AG08396 (cell line): Measurements from ENCODE around the gene PAPSS2.

Experiments
- DNase-seq: peaks from one replicate; pipeline ENCODE4 v3.0.0; 2012; ENCODE audit warnings: low spot score, mixed read lengths

PAPSS2 gene

DNA sequence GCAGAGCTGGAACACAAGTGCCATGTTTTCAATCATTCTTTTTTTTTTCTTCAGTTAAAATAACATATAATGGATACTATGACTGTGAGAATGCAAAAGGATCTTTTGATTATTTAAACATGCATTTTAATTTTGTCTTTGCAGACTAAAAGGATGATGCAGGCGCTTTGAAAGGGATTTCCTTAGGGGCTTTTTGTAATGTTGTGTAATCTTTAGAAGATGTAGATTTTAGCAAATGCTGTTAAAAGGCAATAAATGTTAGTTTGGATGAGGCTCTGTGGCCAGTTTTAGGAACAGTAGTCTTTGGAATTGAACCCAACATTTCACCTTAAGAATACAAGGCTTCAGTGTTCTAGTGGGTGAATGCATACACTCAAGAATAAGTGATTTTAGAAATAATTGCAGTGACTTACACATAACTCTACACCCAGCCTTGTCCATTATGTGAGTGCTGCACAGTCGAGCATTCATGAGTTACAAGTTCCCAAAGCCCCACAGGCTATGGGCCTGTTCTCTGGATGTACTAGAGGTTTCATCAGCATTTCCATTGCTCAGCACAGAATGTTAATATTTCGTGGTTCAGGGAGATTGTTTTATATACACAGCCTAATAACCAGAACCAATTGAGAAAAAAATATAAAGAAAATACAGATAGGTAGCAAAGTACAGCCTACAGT is 11.6 kb downstream of the PAPSS2 start:
- DNase-seq, result no peak

DNA sequence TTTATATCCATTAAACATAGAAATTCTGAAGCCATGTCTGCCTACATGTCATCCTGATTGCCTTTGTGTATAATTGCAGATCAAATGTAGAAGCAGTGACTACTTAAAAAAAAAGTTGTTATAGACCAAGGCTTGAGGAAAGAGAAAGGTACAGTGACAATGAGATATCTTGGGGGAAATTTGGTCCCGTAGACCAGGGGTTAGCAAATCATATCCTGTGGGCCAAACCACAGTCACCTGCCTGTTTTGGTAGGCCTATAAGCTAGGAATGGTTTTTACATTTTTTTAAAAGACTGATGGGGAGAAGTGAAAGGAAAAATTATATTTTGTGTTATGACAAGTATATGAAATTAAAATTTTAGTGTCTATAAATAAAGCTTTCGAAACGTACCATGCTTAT is 12.9 kb downstream of the PAPSS2 start:
- DNase-seq, result no peak

DNA sequence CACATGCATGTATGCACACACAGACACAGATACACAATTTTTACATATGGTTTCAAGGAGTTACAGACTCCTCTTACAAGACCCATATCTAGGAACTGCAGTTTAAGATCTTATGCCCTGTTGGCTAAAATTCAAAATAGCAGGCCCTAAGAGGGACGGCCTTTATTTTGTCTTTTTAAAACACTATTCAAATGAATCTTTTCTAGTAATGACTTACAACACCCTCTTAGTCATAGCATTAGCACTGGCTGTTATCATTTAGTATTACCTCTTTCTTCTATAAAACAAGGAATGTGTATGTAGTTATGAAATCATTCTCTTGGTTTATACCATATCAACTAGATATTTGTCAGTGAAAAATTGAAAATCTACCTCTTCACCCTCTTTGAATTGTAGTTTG is 15.3 kb downstream of the PAPSS2 start:
- no peak for DNase-seq

DNA sequence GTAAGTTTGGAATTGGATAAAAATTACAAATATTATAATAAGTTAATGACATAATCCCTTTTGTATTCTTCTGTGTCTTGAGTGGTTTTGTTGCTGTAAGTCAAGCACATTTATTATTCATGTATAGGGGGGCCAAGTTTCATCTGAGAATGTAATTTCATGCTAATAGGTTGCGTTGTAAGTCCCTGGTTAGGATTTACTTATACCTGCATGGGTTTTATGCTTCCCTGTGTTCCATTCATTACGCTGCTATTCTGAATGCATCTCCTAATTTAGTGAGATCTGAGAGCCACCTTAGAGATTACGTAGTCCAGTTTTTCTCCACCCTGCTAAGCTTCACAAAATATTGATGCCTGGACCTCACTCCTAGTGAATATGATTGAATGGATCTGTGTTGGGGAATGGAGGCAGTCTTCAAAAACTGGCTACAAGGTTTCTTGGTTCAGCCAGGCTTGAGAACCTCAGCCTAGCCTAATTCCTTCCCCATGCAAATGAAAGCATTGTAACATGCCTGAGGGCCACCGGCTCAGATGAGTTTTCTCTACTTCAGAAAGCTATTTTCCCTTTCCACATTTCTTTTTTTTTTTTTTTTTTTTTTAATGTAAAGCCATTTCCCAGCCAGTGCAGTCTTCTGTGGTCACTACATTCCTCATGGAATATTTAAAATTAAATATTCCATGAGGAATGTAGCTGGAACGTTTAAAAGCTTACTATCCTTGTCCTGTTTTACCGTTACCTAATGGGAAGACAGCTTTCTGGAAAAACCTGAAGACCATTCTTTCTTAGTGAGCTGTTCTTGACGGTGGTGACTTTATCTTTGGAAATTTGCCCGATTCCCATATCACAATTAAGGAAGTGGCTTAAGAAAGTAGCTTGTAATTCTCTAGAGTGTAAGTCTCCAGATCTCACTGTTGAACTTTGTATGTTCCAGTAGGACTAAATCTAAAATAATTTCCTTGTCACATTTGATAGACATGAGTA is 16.0 kb downstream of the PAPSS2 start:
- DNase-seq, result no peak

DNA sequence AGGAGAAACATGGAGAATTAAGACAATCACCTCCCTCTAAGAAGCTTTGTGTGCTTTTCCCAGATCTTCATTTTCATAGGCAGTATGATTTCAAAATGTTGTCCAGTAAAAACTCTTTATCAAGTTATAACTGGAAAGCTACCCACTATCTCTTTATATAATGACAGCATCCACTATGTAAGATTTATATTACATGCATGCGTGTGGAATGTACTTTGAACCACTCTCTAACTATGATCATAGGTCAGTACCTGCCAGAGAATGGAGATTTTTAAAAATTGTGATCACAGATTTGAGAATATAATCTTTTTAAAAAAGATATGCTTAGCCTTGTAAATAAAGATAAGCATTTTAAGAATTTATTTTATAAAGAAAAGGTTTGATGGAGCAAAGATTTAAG is 17.9 kb downstream of the PAPSS2 start:
- no peak for DNase-seq

DNA sequence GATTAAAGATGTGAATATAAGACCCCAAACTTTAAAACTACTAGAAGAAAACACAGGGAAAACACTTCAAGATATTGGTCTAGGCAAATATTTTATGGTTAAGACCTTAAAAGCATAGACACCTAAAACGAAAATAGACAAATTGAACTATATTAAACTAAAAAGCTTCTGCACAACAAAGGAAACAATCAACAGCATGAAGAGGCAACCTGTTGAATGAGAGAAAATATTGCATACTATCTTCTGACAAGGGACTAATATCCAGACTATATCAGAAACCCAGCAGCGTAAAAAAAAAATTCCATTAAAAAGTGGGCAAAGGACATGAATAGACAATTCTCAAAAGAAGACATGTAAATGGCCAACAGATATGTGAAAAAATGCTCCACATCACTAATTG is 18.6 kb downstream of the PAPSS2 start:
- DNase-seq, result no peak

DNA sequence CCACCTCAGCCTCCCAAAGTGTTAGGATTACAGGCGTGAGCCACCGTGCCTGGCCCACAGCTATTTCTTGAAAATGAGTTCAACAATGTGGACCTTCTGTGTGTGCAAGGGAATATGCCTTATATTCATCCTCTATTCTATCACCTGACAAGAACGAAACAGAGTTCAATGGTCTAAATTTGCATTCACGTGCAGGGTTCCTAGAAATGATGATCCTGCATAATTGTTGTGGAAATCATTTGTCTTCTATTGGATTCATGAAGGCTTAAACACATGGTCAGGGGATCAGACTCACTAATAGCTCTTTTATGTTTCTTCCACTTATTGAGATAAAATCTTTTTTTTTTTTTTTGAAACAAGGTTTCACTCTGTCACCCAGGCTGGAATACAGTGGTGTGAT is 23.7 kb downstream of the PAPSS2 start:
- no peak for DNase-seq

DNA sequence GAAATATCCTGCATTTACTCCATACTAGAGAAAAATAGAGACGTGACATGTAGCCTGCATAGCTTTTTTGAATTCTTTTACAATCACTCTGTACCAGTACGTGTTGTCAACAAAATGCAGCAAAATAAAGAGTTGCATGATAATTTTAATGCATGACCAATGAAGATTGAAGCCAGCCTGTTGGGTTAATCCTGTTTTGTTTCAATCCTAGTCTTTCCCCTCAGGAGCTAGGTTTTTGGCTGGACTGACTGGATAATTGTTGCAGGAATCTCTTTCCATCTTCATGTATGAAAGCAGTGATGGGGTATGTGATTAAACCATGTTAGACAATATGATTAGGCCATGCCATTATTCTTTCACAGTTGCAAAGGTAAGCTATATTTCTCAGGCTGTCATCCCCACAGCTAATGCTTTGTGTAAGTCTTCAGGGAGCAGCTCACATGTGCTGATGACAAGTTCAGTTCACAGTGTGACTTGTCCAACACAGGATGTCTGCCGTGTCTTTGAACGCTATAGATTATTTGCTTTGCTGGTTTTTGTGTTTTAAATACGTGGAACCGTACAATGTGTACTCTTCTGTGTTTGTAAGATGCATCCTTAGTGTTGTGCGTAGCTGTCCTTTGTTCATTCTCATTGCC is 24.4 kb downstream of the PAPSS2 start:
- no peak for DNase-seq

DNA sequence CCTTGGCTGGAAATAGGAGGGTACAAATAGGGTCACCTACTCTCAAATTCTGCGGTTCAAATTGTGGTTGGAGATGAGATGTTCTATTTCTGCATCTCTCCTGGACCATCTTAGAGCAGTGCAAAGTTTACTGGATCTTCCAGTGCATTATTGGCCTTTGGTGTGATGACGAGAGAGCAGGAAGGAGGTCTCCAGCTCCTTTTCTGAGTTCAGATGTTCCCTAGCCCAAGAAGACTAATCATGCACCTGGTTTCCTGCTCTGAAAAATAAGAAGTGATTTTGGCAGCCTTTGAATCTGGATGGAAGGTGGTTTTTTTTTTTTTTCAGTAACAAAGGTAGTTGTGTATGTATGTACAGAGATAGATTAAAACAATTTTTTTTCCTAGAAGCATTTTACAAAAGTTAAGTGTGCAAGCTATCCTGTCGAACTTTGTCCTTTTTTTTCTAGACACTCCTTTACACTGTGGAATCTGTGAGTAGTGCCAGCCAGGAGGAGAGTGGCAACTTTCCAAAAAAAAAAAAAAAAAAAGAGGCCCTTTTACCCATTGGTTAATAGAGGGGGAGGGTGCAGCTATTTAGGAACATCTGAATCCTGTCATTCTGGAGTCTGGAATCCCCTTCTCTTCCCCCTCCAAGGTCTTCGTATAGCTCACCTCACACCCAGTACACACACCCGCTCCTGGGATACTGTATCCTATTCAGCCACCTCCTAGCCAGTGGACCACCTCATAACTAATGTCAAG is 26.3 kb downstream of the PAPSS2 start:
- no peak for DNase-seq

DNA sequence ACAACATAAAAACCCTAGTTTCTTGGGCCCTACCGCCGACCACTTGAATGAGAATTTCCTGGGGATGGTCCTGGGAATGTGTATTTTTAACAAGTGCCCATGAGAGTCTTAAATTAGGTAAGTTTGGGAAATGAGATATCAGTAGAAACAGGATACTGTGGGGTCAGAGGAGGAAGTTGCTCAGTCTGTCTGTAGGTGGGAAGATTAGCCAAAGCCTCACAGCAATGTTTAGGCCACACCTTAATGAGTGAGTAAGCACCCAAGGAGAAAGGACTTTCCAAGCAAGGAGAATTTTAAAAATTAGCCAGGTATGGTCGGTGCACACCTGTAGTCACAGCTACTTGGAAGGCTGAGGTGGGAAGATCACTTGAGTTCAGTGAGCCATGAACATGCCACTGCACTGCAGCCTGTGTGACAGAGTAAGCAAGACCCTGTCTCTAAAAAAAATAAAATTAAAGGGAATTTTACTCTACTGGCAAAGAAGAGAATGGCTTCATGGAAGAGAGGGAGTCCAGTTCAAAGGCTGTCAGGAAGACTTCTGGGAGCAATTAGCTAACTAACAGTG is 31.9 kb downstream of the PAPSS2 start:
- DNase-seq, result no peak

DNA sequence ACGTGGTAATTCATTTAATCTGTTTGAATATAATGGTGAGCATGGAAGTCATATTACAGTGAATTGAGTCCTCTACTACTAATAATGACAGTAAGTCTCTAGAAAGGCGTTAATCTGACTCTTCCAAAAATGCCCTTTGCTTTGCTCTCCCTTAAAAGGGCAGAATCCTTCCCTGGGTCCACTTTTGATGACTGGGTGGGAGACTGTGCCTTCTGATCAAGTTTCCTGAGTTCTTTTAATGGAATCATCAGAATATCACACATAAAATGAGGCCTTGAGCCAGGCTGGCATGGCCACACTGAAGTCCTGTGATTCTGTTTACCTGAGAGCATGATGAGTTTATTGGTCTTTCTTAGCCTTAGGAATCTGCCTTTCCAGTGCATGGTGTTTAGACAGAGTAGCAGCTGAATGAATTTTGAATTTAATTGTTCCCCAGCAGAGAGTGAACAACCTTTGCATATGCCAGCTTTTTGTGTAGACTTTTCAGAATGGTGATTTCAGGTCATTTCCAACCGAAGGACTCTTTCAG is 33.3 kb downstream of the PAPSS2 start:
- DNase-seq, result no peak

DNA sequence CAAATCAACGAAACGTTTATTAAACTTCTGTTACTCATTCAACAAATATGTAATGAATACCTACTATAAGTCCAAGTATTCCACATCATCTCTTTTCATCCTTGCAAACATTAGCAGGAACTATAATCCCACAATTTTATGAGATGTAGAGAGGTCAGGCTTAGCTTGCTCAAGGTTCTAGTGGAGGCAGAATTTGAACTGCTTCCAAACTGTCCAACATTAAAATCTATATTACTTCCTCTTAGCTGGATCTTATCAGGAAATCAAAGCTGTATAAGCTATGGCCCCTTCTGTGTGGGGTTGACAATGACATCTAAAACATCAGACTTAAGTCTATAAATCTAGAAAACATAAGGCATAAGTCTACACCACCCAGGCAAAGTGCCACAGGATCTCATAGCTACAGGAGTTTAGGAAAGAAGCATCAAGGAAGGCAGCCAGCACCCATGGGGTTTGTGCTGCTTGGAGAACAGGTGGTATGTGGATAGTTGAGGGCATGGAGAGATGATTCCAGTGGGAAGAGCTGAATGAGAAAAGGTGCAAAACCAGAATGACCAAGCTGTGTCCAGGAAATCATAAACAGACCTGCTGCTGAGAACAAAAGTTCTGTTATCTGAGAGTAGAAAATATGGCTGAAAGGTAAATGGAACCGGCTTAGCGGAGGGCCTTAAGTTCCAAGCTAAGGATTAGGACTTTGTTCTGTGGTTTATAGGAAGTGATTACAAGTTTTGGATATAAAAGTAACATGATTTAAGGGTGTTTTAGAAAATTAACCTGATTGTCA is 34.5 kb downstream of the PAPSS2 start:
- no peak for DNase-seq

DNA sequence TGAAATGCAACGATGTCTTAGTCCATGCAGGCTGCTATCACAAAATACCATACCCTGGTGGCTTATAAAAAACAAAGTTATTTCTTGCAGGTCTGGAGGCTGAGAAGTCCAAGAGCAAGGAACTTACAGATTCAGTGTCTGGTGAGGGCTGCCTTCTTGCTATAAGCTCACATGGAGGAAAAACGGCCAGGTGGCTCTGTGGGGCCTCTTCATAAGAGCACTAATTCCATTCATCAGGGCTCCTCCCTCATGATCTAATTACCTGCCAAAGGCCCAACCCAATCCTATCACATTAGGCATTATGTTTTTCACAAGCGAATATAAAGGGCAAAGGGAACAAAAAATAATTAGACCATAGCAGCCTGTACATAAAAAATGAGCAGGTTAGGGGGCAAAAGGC is 35.4 kb downstream of the PAPSS2 start:
- DNase-seq, result no peak

DNA sequence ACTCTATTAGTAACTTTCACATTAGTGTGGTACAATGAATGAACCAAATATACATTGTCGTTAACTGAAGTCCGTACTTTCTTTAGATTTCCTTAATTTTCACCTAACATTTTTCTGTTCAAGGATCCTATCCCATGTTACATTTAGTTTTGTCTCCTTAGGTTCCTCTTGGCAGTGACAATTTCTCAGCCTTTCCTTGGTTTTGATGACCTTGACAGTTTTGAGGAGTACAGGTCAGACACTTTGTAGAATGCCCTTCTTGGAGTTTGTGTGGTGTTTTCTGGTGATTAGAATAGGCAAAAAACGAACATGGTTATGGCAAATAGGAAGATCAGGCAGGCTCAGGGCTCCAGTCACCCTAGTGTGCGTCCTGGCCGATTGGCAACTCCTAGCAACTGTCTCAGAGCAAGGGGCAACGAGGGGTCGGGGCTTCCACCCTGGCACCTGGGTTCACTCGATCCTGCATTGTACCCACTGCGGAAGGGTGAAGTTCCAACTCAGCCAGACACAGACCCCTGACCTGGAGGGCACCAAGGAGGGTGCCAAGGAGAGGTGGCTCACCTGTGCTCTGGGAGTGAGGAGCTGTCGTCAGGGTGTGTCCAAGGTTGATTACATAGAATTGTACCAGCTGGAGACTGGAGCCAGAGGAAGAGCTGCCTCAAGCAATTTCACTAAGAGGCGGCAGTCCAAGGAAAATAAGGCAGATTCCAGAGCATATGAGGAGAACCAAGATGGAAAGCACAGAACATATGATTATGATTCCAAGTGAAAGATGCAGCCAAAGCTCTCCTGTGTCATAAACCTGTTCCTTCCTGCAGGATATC is 37.5 kb downstream of the PAPSS2 start:
- no peak for DNase-seq

DNA sequence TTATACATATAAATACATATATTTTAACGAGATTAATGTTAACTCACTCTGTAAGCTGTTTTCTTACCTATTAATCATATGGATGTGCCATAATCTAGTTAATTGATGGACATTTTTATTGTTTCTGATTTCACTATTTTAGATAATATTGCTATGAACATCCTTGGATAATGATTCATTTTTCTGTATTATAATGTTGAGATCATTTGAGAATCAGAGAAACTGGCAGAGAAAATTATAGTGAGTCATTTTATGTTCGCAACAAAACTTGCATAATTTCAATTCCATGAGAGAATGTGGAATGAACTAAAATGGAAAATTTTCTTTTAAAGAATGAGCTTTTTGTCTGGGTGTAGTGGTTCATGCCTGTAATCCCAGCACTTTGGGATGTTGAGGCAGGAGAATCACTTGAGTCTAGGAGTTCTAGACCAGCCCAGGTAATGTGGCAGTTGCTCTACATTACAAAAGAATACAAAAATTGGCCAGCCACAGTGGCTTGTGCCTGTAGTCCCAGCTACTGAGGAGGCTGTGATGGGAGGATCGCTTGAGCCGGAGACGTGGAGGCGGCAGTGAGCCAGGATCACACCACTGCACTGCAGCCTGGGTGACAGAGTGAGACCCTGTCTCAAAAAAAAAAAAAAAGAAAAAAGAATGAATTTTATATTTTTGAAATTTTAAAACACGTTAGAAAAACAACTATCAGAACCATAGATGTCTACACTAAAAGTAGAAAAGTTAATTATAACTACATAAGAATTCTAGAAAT is 40.5 kb downstream of the PAPSS2 start:
- DNase-seq, result peak; percentile 22

DNA sequence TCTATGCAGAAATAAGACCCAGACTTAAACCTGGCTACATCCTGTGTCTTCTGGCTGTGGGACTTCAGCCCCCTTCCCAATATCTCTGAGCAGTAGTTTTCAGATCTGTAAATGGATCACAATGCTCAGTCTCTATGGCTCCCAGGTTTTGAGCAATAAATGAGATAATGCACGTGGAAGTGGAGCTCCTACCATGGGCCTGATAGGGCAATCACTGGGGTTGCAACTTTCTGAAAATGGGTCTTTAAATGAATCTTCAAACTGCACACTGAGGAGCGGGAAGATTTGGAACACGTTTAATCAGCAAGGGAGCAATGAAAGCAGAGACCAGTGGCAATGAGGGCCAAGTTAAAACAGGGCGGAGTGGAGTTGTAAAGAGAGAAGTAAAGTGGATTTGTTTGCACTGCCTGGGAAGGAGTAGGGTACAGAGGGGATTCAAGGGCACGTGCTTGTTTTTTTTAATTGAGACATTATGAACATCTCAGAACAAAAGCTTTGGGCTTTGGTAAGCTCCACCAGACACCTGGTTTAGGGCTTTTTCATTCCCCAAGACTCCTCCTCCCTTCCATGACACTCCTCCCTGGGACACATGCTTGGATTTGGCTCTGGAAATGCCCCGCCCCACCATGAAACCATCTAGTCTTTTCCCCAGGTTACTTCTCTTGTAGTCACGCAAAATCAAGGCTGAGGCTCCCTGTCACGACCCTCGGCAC is 42.7 kb downstream of the PAPSS2 start:
- no peak for DNase-seq

DNA sequence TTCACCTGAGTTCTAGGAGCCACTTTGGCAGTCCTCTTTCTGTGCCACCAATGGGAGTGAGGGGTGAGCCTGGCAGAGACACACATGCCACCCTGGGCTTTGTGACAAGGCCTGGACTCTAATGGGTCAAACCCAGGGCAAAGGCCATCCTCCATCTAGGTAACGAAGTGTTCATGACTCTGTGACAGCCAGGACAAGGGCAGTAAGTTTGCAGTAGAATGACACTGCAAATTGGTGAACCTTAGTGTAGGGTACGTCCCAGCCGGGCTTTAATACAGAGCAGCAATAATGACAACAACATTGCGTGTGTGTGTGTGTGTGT is 43.3 kb downstream of the PAPSS2 start:
- DNase-seq, result no peak

DNA sequence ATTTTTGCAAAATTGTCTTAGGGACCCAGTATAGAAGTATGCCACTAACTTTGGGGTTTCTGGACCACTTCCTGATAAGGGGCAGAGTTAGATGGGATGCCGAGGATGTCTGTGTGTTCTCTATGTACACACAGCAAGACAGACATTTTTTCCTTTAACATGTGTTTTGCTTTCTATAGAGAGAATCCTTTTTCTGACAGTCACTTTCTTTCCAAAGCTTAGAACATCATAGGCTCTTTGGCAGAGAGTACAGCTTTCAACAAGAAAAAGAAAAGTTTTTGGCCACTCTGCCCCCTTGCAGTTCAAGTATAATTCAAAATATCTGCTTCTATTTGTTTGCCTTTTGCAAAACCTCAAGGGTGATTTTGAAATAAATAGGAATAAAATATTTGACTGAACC is 44.1 kb downstream of the PAPSS2 start:
- no peak for DNase-seq

DNA sequence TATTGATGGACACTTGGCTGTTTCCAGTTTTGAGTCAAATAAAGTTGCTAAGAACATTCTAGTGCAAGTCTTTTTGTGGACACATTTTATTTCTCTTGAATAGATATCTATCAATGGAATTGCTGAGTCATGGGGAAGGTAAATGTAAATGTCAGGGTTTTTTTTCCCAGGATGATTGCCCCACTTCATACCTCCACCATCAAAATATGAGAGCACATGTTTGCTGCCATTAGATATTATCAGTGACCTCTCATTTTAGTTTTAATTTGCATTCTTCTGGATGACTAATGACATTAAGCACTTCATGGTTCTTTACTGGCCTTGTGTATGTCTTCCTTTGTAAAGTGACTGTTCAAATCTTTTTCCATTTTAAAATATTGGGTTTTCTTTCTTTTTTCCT is 45.7 kb downstream of the PAPSS2 start:
- DNase-seq, result no peak
